GM18498 (cell line): ENCODE results near the gene NTN5.
"Not testable (repeated sequence)": the region's sequence is repeated elsewhere in the genome, so short reads cannot be mapped to it uniquely, and the experiment has no call there.

ENCODE experiments used
- ATAC-seq: cut with Tn5 transposase; IDR thresholded peaks from one replicate; pipeline ENCODE4 v1.9.1; 2021; ENCODE audit warnings: mild to moderate bottlenecking, moderate library complexity; ENCODE audit not compliant: unreplicated experiment

Gene NTN5

DNA sequence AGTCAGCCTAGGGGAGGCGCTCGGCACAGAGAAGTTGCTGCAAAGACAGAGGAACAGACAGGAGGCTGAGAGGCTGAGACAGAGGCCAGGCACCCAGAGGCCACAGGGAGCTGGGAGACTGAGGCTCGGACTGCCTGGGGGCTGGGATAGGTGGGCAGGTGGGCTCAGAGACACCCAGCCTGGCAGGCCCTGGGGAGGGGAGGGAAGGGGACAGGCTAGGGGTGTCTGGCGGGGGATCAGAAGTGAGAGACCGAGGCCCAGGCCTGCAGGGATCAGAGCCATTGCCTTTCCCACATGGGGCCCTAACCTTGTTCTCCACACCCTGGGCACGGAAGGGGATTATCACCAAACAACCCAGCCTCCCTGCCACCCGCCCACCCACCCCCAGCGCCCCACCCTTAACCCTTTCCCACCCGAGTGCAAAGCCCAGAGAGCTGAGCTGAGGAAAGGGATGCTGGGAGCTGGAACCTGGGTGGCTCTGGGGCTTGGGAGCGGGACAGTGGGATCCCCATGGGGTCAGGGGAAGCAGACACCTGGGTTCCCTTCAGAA, 1.3 kb downstream of the NTN5 start:
- ATAC-seq = no peak

DNA sequence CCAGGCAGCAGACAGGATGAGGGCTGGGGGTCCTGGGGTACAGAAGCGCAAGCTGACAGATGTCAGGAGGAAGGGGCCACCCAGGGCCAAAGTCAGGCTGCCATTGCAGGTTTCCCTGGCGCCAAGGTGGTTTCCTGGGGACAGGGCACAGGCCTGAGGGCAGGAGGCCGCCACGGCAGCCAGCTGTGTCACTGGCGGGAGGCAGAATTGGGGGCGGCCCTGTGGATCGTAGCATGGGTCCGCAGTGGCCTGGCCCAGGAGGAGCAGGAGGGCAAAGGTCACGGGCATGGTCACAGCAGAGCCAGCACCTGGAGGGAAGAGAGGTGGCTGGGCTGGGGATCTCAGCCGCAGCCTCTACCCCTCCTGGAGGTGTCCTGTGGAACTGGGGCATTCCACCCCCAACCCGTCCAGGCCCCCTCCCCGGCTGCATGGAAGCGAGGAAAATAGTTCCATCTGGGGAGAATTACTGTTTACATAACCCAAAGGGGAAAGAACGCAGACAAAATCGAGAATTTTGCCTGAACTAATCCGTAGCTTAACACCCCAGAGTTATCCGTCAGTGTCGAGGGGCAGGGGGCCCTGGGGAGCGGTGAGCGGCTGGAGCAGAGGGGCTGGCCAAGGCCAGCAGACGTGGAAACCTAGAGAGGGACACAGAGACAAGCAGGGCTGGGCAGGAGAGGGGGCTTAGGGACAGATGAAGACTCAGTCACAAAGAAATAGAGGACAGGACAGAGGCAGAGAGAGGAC, 1.9 kb downstream of the NTN5 start:
- no peak for ATAC-seq

DNA sequence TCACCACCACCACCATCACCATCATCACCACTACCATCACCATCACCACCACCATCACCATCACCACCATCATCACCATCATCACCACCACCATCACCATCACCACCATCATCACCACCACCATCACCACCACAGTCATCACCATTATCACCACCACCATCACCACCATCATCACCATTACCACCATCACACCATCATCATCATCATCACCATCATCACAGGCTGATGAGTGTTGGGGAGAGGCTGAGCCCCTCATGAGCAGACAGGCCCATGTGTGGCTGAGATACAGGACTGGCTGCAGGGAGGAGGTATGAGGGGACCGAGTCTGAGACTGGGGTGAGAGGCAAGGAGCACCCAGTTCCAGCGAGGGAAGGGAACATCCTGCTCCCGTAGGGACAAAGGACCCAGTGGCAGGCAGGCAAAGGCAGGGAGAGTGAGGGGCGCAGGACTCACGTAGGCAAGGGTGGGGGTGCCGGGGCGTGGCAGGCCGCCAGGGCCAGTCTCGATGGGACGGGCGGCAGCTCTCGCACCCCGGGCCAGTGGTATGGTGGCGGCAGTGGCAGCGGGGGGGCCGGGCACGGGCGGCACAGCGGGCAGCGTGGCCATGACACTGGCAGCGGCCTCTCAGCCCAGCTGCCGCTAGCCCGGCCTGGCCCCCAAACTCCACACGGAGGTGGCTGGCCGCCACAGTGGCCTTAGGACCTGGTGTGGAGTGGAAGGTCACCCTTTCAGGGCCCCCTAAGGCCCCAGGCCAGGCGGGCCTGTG, 2.7 kb downstream of the NTN5 start:
- ATAC-seq = no peak

DNA sequence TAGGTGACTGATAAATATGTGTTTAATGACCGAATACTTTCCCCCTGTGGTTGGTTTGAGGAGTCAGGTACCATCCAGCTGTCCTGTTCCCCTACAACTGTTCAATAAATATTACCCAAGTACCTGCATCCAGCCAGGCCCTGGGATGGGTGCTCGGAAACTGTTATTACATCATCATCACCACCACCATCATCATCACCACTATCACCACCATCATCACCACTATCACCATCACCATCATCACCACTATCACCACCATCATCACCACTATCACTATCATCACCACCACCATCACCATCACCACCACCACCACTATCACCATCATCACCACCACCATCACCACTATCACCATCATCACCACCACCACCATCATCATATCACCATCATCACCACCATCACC, 4.1 kb downstream of the NTN5 start:
- ATAC-seq = no peak

DNA sequence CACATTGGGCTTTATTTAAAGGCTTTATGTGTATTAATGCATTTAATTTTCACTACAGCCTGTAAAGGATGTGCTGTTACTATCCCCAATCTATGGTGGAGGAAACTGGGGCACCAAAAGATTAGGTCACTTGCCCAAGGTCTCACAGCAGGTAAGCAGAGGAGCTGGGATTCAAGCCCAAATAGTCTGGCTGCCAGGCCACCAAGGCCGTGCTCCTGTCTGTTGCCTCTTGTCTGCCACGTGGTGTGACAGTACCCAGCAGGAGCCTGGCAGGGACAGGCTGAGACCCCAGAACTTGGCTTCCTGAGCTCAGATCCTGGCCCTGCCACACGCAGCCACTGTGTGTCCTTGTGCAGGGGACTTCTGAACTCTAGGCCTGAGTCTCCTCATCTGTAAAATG, 4.5 kb downstream of the NTN5 start:
- ATAC-seq = no peak

DNA sequence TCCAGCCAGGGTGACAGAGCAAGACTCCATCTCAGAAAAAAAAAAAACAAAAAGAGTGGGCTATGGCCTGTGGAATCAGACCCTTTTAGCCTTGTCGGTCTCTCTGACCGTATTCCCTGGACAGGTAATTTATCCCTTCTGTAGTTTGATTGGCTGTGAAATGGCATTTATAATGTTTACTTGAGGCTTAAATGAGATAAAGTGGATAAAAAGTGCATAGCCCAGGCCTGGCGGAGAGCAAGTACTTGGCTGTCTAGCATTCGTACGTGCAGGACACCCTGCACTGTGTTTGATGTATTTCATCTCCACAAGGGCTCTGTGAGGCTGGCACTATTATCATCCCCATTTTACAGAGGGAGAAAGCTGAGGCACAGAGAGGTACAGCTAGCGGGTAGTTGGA, 7.0 kb downstream of the NTN5 start:
- no peak for ATAC-seq

DNA sequence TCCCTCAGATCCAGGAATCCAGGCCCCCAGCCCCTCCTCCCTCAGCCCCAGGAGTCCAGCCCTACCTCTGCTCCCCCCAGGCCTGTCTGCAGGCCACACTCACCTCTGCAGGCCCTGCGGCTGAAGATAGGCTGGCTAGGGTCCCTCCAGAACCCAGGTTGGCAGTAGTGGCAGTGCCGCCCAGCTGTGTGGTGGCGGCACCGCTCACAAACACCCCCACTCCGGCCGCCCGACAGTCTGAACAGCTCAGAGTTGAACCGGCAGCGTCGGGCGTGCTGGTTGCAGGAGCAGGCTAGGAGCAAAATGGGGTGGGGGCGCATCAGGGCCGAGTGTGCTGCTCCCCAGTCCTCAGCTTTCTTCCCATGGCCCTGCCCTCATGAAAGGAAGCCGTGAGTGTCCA, 8.3 kb downstream of the NTN5 start:
- no peak for ATAC-seq

DNA sequence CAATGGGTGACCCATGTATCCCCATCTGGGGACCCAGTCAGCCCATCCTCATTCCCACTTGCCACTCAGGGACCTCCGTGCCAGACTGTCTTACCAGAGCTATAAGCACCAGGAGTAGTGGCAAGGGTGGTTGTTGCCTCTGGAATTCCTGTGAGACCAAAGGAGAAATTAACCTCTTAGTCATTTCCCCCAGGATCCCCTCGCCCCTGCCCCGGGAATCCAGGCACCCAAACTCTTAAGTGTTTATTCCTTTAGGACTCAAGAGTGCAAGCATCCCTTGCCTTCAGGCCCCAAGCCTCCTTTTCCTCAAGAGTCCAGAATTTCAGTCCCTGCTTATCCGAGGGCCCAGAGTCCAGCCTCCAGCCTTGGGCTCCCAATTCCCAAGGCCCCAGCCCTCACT, 9.2 kb downstream of the NTN5 start:
- ATAC-seq = no peak

DNA sequence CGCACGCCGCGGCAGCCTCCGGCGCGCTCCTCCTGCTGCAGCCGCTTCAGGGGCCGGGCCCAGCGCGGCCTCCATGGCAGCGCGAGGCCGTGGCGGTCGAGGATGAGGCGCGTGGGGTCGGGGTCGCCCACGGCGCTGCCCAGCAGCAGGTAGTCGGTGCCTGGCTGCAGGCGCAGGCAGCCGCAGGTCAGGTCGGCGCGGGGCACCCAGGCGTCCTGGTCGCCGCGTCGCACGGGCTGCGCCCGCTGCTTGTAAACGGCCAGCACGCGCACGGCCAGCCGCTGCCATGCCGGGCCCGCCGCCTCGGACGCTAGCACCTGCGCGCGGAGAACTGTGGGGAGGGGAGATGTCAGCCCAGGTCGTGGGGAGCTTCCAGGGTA, 11.1 kb downstream of the NTN5 start:
- no peak for ATAC-seq

DNA sequence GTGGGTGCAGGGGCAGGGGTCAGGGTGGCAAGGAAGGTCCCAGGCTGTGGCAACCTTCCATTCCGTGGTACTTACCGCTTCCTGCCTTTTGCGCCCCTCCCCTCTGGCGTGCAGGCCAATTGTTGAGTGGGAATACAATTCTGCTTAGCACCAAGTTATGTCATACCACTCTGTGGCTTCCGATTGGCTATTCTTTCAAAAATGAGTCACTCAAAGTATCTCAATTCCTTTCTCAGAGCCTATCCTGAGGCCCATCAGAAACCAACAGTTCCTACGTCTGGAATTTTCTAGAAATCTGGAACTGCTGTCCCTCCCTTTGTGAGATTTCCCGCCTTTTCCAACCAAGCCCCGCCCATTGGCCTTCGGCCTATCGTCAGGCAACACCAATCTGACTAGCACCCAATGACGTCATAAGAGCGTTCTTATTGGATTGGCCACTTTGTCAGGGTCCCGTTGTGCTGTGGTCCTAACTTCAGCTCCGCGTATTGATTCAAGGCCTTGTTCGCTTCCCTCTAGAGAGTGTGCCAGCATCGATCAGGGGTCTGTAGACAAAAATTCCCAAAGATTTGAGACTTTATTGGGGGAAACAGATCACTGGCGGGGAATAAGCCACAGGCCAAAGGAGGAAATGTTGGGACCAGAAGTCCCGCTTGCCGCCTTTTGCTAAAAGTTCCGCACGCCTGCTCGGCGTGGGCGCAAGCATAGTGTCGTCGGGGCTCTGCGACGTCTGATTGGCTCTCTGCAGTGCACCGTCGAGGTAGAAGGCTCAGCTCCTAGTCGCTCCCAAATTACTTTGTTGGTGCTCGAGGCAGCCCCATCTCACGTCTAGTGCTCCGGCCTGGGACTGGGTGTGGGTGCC, 11.7 kb downstream of the NTN5 start:
- ATAC-seq = peak; percentile 93

DNA sequence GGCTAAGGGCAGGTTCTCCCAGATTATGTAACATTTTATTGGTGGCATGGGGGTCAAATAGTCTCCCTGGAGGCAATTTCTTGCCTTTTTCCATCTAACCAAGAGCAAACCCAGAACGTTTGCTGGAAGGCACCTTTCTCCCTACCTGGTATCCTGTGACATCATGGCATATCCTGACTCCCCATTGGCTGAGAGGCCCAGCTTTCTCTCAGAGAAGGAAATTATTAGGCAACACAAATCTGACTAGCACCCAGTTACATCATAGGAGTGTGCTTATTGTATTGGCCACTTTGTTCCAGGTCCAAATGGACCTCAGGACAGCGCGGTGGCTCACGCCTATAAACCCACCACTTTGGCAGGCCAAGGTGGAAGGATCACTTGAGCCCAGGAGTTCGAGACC, 13.0 kb downstream of the NTN5 start:
- ATAC-seq = no peak

DNA sequence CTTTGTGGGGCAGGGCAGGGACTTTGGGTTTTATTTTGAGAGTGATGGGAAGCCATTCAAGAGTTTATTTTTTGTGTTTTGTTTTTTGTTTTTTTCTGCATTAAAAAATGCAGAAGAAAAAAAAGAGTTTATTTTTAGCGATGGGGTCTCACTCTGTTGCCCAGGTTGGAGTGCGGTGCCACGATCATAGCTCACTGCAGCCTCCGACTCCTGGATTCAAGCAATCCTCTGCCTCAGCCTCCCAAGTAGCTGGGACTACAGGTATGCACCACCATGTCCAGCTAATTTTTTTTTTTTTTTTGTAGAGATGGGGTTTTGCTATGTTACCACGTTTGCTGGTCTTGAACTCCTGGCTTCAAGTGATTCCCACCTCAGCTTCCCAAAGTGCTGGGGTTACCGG, 14.3 kb downstream of the NTN5 start:
- ATAC-seq = no peak

DNA sequence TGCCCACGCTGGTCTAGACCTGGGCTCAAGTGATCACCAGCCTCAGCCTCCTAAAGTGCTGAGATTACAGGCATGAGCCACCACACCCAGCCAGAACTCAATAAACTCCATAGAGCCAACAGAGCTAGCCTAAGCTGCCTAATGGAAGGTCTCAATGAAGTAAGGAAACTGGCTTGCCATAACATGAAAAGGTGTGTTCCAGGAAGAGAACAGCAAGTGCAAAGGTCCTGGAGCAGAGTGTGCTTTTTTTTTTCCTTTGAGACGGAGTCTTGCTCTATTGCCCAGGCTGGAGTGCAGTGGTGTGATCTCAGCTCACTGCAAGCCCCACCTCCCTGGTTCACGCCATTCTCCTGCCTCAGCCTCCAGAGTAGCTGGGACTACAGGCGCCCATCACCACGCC, 15.0 kb downstream of the NTN5 start:
- not testable (repeated sequence) for ATAC-seq

DNA sequence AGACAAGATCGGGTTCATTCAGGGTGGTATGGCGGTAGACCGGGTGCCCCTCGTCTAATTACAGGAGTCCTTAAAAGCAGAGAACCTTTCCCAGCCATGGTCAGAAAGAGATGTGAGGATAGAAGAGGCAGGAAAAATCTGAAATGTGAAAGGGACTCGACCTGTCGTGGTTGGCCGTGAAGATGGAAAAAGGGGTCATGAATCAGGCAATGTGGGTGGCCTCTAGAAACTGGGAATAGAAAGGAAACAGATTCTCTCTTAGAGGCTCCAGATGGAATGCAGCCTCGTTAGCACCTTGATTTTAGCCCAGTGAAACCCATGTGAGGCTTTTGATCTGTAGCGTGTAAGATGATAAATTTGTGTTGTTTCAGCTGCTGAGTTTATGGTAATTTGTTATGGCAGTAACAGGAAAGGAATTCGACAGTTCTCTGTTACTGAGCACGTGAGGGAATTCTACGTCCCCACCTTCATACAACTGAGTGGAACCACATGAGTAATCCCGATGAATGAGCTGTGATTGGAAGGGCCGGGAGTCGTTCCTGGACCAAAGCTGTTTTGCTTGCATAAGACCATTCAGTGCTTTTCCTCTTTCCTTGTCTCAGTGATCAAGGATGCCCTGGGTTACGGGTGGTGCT, 15.9 kb downstream of the NTN5 start:
- ATAC-seq = no peak

DNA sequence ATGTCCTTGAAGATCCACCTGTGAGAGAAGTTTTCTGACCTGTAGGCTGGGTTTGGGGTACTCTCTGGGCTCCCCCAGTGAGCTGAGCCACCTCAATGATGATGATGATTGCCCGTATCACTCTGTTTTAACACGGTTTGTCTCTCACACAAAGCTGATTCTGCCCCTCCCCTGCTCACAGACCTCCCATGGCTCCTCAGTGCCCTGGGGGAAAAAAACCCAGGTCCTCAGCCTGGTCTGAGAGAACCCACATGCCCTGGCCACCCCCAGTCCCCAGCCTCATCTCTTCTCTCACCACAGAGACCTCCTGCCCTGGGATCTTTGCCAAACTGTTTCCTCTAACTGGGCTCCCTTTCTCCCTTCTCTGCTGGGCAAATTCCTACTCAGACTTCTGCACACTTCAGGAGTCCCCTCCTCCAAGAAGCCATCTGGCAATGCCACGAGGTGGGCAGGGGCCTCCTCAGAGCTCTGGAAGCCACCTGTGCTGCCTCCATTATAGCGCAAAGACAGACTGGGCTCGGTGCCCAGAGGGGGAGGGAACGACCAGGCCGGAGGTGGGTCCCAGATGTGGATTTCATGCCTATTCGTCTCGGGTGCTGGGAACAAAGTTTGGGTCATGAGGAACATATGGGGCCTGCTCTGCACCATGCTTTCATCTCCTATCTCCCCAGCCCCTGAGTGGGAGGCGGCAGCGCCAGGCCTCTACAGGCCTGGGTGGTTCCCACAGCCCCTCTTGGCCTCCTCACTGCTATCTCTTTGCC, 18.3 kb downstream of the NTN5 start:
- no peak for ATAC-seq

DNA sequence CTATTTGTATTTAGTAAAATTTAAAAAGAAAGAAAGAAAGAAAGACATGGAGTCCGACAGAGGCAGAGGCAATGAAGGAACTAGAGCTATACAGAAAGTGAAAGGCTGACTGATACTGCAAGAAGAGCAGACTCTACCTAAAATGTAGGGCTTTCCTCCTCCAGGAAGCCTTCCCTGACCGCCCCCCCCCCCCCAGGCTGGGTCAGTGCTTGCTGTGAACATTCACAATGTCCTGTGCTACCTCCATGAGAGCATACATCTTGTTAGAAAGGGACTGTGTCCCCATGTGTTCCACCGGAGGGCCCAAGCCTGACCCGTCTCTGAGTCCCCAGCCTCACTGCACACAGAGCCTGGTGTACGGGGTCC, 21.2 kb downstream of the NTN5 start:
- no peak for ATAC-seq

DNA sequence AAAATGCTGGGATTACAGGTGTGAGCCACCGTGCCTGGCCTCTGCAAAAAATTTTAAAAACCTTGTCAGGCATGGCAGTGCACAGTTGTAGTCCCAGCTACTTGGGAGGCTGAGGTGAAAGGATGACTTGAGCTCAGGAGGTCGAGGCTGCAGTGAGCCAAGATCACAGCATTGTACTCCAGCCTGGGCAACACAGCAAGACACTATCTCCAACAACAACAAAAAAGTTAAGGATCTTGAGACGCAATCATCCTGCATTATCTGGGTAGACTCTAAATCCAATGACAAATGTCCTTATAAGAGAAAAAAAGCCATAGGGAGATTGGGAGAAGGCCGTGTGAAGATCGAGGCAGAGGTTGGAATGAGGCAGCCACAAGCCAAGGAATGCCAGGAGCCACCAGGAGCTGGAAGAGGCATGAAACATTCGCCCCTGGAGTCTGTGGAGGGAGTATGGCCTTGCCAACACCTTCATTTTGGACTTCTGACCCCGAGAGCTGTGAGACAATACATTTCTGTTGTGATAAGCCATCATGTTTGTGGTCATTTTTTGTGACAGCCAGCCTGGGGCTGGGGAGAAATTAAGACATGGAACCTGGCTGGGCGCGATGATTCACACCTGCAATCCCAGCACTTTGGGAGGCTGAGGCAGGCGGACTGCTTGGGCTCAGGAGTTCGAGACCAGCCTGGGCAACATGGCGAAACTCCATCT, 21.7 kb downstream of the NTN5 start:
- no peak for ATAC-seq

DNA sequence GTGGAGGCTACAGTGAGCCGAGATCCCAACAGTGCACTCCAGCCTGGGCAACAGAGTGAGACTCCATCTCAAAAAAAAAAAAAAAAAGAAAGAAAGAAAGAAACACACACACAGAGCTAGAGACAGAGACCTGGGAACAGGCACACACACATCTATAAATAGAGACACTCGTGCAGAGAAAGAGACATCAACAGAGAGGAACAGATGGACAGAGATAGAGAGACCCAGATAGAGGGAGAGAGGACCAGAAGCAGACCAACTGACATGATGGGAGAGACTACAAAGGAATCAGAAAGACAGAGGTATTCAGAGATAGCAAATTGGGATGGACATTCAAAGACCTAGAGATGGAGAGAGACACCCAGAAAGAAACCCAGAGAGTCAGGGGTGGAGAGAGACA, 24.7 kb downstream of the NTN5 start:
- no peak for ATAC-seq

DNA sequence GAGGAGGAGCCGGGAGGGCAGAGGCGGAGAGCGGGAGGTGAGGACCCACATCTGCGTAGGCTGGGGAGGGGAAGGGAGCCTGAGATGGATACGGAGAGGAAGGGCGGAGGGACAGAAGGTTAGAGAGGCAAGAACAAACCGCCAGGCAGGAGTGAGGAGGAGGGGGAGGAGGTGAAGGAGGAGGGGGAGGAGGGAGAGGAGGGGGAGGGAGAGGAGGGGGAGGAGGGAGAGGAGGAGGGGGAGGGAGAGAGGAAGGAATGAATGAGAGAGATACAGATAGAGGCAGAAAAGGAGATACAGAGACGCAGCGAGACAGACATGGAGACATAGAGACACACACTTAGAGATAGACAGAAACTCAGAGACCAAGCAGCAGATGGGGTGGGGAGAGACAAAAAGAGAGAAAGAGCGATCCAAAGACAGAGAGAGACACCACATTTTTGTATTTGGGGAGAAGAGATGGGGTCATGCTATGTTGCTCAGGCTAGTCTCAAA, 26.0 kb downstream of the NTN5 start:
- ATAC-seq = no peak
